OCI-LY1 (cell line): Measurements from ENCODE around the gene PIEZO1.

ENCODE experiments used
- H2AFZ ChIP-seq: fragments of 200-600 bp; sonication (generic), shearing (Covaris generic); 2 replicates; pipeline ENCODE4 v1.6.0; 2014; ENCODE audit warnings: antibody characterized with exemption, mild to moderate bottlenecking, low read length
- H3F3A ChIP-seq: fragments of 200-600 bp; sonication (generic), shearing (Covaris generic); 2 replicates; pipeline ENCODE4 v1.6.0; 2014; ENCODE audit warnings: mild to moderate bottlenecking, antibody characterized with exemption, low read length, moderate library complexity; ENCODE audit not compliant: insufficient read depth
- H3K27ac ChIP-seq: fragments of 200-600 bp; sonication (generic); 2 replicates; pipeline ENCODE4 v1.5.1; 2014; ENCODE audit warnings: low read length, mixed run types, mild to moderate bottlenecking, low read depth; ENCODE audit not compliant: poor library complexity, severe bottlenecking
- H3K27me3 ChIP-seq: fragments of 200-600 bp; sonication (generic); 2 replicates; pipeline ENCODE4 v1.6.0; 2014; ENCODE audit warnings: antibody characterized with exemption, mild to moderate bottlenecking, low read length, moderate library complexity; ENCODE audit not compliant: insufficient read depth
- H3K36me3 ChIP-seq: fragments of 200-600 bp; sonication (generic); 2 replicates; pipeline ENCODE4 v1.6.1; 2014; ENCODE audit warnings: mild to moderate bottlenecking, antibody characterized with exemption, low read length, moderate library complexity, mixed read lengths; ENCODE audit not compliant: insufficient read depth
- H3K4me1 ChIP-seq: fragments of 200-600 bp; sonication (generic); 2 replicates; pipeline ENCODE4 v1.5.1; 2014; ENCODE audit warnings: mild to moderate bottlenecking, low read length, moderate library complexity; ENCODE audit not compliant: insufficient read depth, severe bottlenecking
- H3K4me2 ChIP-seq: fragments of 200-600 bp; sonication (generic), shearing (Covaris generic); 2 replicates; pipeline ENCODE4 v1.6.1; 2014; ENCODE audit warnings: low read length
- H3K4me3 ChIP-seq: fragments of 200-600 bp; sonication (generic); 2 replicates; pipeline ENCODE4 v1.5.1; 2014; ENCODE audit warnings: low read length, low read depth, mild to moderate bottlenecking, mixed read lengths; ENCODE audit not compliant: poor library complexity, severe bottlenecking
- H3K79me2 ChIP-seq: fragments of 200-600 bp; shearing (Covaris generic); 2 replicates; pipeline ENCODE4 v1.6.1; 2016; ENCODE audit warnings: mixed run types, low read length, mixed read lengths; ENCODE audit not compliant: insufficient read depth
- H3K9ac ChIP-seq: fragments of 200-600 bp; sonication (generic), shearing (Covaris generic); 2 replicates; pipeline ENCODE4 v1.6.1; 2014; ENCODE audit warnings: mild to moderate bottlenecking, low read length, mixed read lengths
- H3K9me2 ChIP-seq: fragments of 200-600 bp; sonication (generic), shearing (Covaris generic); 2 replicates; pipeline ENCODE4 v1.6.1; 2014; ENCODE audit warnings: low read depth, mild to moderate bottlenecking, low read length, mixed read lengths
- H3K9me3 ChIP-seq: fragments of 200-600 bp; shearing (Covaris generic); 2 replicates; pipeline ENCODE4 v1.6.1; 2014; ENCODE audit warnings: low read length, mixed read lengths
- H4K20me1 ChIP-seq: fragments of 200-600 bp; sonication (generic), shearing (Covaris generic); 2 replicates; pipeline ENCODE4 v1.6.0; 2016; ENCODE audit warnings: mild to moderate bottlenecking, low read length; ENCODE audit not compliant: insufficient read depth
- EZH2 ChIP-seq: fragments of 200-600 bp; sonication (generic), shearing (Covaris generic); IDR thresholded peaks from 2 replicates; pipeline ENCODE4 v1.8.0; 2017; ENCODE audit warnings: borderline replicate concordance, mixed run types, mild to moderate bottlenecking, antibody characterized with exemption, low read length, moderate library complexity, mixed read lengths
- TF ChIP-seq, protein P1 (sequence below): fragments of 200-600 bp; sonication (generic), shearing (Covaris generic); IDR thresholded peaks from 2 replicates; pipeline ENCODE4 v1.5.1; 2017; ENCODE audit warnings: mild to moderate bottlenecking, antibody characterized with exemption, low read length, moderate library complexity, mixed read lengths

PIEZO1 gene

DNA sequence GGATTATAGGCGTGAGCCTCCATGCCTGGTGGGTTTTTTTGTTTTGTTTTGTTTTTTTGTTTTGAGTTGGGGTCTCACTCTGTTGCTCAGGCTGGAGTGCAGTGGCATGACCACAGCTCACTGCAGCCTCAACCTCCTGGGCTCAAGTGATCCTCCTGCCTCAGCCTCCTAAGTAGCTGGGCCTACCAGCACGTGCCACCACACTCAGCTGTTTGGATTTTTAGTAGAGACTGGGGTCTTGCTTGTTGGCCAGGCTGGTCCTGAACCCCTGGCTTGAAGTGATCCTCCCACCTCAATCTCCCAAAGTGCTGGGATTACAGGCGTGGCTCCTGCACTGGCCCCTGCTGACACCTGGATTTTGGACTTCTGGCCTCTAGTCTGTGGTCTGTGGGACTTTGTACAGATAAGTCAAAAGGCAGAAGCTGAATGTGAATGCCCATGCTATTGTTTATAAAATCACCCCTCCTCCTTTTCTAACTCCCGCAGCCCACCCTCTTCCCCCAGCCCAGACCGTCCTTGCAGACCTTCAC is 104.4 kb downstream of the PIEZO1 start:
- no peaks in the 10 kb centered on the region for H3K9me3 ChIP-seq
- H3K27me3 ChIP-seq, result no peaks in the 10 kb centered on the region; the same call in 1 of the 2 replicates
- no peak overlapping the region for H3K27ac ChIP-seq
- H3F3A ChIP-seq, result 0 out of 2 replicates have a peak, but pooled peaks cover 3% of the 10 kb centered on the region
- H4K20me1 ChIP-seq, result no peaks in the 10 kb centered on the region
- no peak overlapping the region for H3K4me3 ChIP-seq
- H3K4me2 ChIP-seq, result peak overlapping the region; percentile 60
- H3K36me3 ChIP-seq, result peaks cover 7% of the 10 kb centered on the region; the same call in 1 of the 2 replicates
- H3K9ac ChIP-seq, result no peak overlapping the region
- H3K79me2 ChIP-seq, result no peaks in the 10 kb centered on the region
- no peaks in the 10 kb centered on the region for H3K9me2 ChIP-seq
- peaks cover 25% of the 10 kb centered on the region for H3K4me1 ChIP-seq
- H2AFZ ChIP-seq, result no peak overlapping the region
- no peak for TF ChIP-seq EZH2
- TF ChIP-seq, protein P1, sequence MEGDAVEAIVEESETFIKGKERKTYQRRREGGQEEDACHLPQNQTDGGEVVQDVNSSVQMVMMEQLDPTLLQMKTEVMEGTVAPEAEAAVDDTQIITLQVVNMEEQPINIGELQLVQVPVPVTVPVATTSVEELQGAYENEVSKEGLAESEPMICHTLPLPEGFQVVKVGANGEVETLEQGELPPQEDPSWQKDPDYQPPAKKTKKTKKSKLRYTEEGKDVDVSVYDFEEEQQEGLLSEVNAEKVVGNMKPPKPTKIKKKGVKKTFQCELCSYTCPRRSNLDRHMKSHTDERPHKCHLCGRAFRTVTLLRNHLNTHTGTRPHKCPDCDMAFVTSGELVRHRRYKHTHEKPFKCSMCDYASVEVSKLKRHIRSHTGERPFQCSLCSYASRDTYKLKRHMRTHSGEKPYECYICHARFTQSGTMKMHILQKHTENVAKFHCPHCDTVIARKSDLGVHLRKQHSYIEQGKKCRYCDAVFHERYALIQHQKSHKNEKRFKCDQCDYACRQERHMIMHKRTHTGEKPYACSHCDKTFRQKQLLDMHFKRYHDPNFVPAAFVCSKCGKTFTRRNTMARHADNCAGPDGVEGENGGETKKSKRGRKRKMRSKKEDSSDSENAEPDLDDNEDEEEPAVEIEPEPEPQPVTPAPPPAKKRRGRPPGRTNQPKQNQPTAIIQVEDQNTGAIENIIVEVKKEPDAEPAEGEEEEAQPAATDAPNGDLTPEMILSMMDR, result no peak

DNA sequence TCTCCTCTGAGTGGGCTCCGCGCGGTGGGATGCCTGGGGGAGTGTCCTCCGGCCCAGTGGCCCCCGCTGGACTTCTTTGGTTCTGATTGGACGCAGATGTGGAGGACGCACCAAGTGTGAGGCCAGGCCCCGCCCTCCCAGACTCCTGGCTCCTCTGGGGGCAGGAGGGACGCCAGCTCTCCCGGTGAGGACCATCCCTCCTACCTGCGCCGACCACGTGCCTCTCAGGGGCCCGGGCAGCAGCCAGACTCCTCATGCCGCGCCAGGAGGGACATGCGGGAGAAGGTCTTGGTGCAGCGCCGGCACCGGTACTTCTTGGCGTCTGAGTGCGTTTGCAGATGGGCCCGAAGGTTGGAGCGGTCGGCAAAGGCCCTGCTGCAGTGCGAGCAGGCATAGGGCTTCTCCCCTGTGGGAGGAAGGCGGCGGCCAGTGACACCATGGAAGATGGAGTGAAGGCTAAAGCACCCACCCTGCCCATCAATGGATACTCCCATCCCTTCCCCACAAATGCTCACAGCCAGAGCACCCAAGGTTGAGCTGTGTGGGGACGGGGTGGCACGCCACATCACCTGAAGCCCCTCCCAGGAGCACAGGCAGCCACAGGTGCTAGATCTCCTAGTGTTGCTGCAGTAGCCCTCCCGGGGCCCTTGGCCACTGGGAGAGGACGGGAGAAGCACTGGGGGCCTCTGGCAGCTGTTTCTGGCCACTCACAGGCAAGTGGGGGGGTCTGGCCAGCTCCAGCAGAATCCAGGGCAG is 106.6 kb downstream of the PIEZO1 start:
- Histone ChIP-seq H3K9ac (no peak overlapping the region), H3K4me1 (peaks cover 21% of the 10 kb centered on the region), H3F3A (0 out of 2 replicates have a peak, but pooled peaks cover 3% of the 10 kb centered on the region), H3K27ac (no peak overlapping the region), H4K20me1 (no peaks in the 10 kb centered on the region), H3K36me3 (peaks cover 23% of the 10 kb centered on the region), H3K9me2 (no peaks in the 10 kb centered on the region), H2AFZ (no peak overlapping the region), H3K79me2 (no peaks in the 10 kb centered on the region), H3K4me3 (no peak overlapping the region), H3K27me3 (no peaks in the 10 kb centered on the region; the same call in 1 of the 2 replicates), H3K4me2 (no peak overlapping the region), H3K9me3 (no peaks in the 10 kb centered on the region)
- TF ChIP-seq, protein P1, result no peak
- TF ChIP-seq EZH2, result no peak

DNA sequence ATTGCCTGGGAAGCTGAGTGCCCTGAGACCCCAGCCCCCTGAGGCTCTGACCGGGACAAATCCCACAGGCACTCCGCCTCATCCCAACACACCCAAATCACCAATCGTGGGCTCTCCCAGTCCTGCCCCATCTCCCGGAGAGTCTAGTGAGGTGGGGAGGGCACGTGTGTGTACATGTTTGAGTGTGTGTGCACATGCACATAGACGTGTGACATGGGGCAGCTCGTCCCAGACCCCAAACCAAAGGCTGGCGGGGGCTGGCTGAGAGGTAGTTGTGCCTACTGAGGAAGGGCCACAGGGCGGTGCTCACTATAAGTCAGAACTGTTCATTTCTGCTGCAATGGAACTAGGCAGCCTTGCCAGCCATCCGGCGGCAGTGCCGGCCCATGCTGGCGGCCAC is 107.3 kb downstream of the PIEZO1 start:
- no peaks in the 10 kb centered on the region for H3K79me2 ChIP-seq
- H3K4me2 ChIP-seq, result no peak overlapping the region
- H3K4me1 ChIP-seq, result peaks cover 21% of the 10 kb centered on the region
- no peak overlapping the region for H3K4me3 ChIP-seq
- no peaks in the 10 kb centered on the region for H4K20me1 ChIP-seq
- no peak overlapping the region for H2AFZ ChIP-seq
- no peak overlapping the region for H3K27ac ChIP-seq
- no peaks in the 10 kb centered on the region; the same call in 1 of the 2 replicates for H3K27me3 ChIP-seq
- peaks cover 24% of the 10 kb centered on the region for H3K36me3 ChIP-seq
- no peaks in the 10 kb centered on the region for H3K9me3 ChIP-seq
- no peak overlapping the region for H3K9ac ChIP-seq
- 0 out of 2 replicates have a peak, but pooled peaks cover 3% of the 10 kb centered on the region for H3F3A ChIP-seq
- no peaks in the 10 kb centered on the region for H3K9me2 ChIP-seq
- TF ChIP-seq, protein P1, result no peak
- TF ChIP-seq EZH2, result no peak
